GM23248 (cell line): ENCODE measurements around the gene DUSP1. TPM values are rescaled to one million over a fixed set of nuclear protein-coding genes. Genes with fewer than 3 reads are reported as not detected.

Experiments
- DNase-seq: peaks from one replicate; pipeline ENCODE4 v3.0.0-alpha.2; 2015
- H2AFZ ChIP-seq: fragments of 200-600 bp; sonication (generic); 2 replicates; pipeline ENCODE4 v1.6.1; 2016; ENCODE audit warnings: antibody characterized with exemption
- H3F3A ChIP-seq: fragments of 200-600 bp; sonication (generic); 2 replicates; pipeline ENCODE4 v1.6.1; 2016; ENCODE audit warnings: mild to moderate bottlenecking, antibody characterized with exemption, mixed run types; ENCODE audit not compliant: insufficient read depth
- H3K27ac ChIP-seq: fragments of 200-600 bp; sonication (generic); 2 replicates; pipeline ENCODE4 v1.5.1; 2016; ENCODE audit warnings: mild to moderate bottlenecking
- H3K27me3 ChIP-seq: fragments of 200-600 bp; sonication (generic); replicated peaks from 2 replicates; pipeline ENCODE4 v1.6.1; 2016; ENCODE audit warnings: mild to moderate bottlenecking; ENCODE audit not compliant: insufficient read depth
- H3K36me3 ChIP-seq: fragments of 200-600 bp; sonication (generic); 2 replicates; pipeline ENCODE4 v1.6.1; 2016; ENCODE audit warnings: low read depth, mild to moderate bottlenecking
- H3K4me1 ChIP-seq: fragments of 200-600 bp; sonication (generic); 2 replicates; pipeline ENCODE4 v1.6.1; 2016; ENCODE audit warnings: mild to moderate bottlenecking; ENCODE audit not compliant: insufficient read depth
- H3K4me2 ChIP-seq: fragments of 200-600 bp; sonication (generic); one replicate; pipeline ENCODE4 v1.6.1; 2016; ENCODE audit warnings: mild to moderate bottlenecking; ENCODE audit not compliant: unreplicated experiment
- H3K4me3 ChIP-seq: fragments of 200-600 bp; sonication (generic); 2 replicates; pipeline ENCODE4 v1.5.1; 2016; ENCODE audit warnings: mild to moderate bottlenecking
- H3K79me2 ChIP-seq: fragments of 200-600 bp; sonication (generic); 2 replicates; pipeline ENCODE4 v1.6.1; 2016; ENCODE audit warnings: mild to moderate bottlenecking; ENCODE audit not compliant: insufficient read depth
- H3K9ac ChIP-seq: fragments of 200-600 bp; sonication (generic); 2 replicates; pipeline ENCODE4 v1.6.1; 2016; ENCODE audit warnings: mild to moderate bottlenecking
- H3K9me2 ChIP-seq: fragments of 200-600 bp; sonication (generic); 2 replicates; pipeline ENCODE4 v1.6.1; 2016; ENCODE audit warnings: mixed run types, mild to moderate bottlenecking, moderate library complexity; ENCODE audit not compliant: insufficient read depth
- H3K9me3 ChIP-seq: fragments of 200-600 bp; sonication (generic); one replicate; pipeline ENCODE4 v1.6.1; 2017; ENCODE audit warnings: low read depth
- H4K20me1 ChIP-seq: fragments of 200-600 bp; sonication (generic); 2 replicates; pipeline ENCODE4 v1.6.0; 2016; ENCODE audit not compliant: insufficient read depth
- EZH2 ChIP-seq: fragments of 200-600 bp; sonication (generic); IDR thresholded peaks from 2 replicates; pipeline ENCODE4 v1.6.1; 2018; ENCODE audit warnings: antibody characterized with exemption, mild to moderate bottlenecking; ENCODE audit not compliant: insufficient read depth, poor library complexity, severe bottlenecking
- EZH2phosphoT487 ChIP-seq: fragments of 200-600 bp; sonication (generic); IDR thresholded peaks from 2 replicates; pipeline ENCODE4 v1.6.1; 2018; ENCODE audit warnings: antibody characterized with exemption, moderate library complexity, mild to moderate bottlenecking, low read depth; ENCODE audit not compliant: insufficient read depth
- WGBS, 2 experiments: methylation state at CpG; one replicate each; pipeline ENCODE4 v1.1.6; 2015 to 2017; ENCODE audit warnings: low lambda C conversion rate in 2 of 2, low coverage in 1 of 2; ENCODE audit errors: missing lambda C conversion rate in 2 of 2; 5-methylcytosine and 5-hydroxymethylcytosine counted together
- in situ Hi-C: fragments of 300-500 bp; cut with MboI; formaldehyde crosslinking; loops from 2 replicates; pipeline ENCODE4 v1.15.0; 2020
- polyA plus RNA-seq: library from polyadenylated mRNA; unstranded; fragments of >200 nt; fragmentation: Nextera tagmentation; extraction: Ambion mirVana; gene quantifications from 2 replicates; pipeline ENCODE4 v1.2.1, GENCODE V29; 2016
- total RNA-seq: library from RNA; depleted of rRNA; stranded (reverse); fragments of >200 nt; shearing (Covaris generic); gene quantifications from 2 replicates; pipeline ENCODE4 v1.2.3, GENCODE V29; 2014

The DUSP1 gene
- total and polyA plus RNA-seq, 2 experiments from 2014 or later, result 264 to 443 TPM

GRCh38 chr5:172782169-172783039, 11.4 kb upstream of the DUSP1 start:
- TF ChIP-seq EZH2, result no peak
- TF ChIP-seq EZH2phosphoT487, result no peak
- no peaks in the 10 kb centered on the region for H3K9me2 ChIP-seq
- no peak overlapping the region for H2AFZ ChIP-seq
- in situ Hi-C loops, result no loop called here
- no peaks in the 10 kb centered on the region for H4K20me1 ChIP-seq
- no peak overlapping the region for H3K27ac ChIP-seq
- no peak overlapping the region for H3K4me2 ChIP-seq
- H3K4me3 ChIP-seq, result no peak overlapping the region
- peak; percentile 81 for DNase-seq
- no peak overlapping the region for H3K9ac ChIP-seq
- H3F3A ChIP-seq, result peaks cover 29% of the 10 kb centered on the region
- peaks cover 25% of the 10 kb centered on the region for H3K4me1 ChIP-seq
- H3K9me3 ChIP-seq, result no peaks in the 10 kb centered on the region
- H3K36me3 ChIP-seq, result no peaks in the 10 kb centered on the region
- no peaks in the 10 kb centered on the region for H3K79me2 ChIP-seq
- H3K27me3 ChIP-seq, result no peaks in the 10 kb centered on the region
- WGBS, 2 experiments, result 92 to 95% methylated on average over 7 of the region's 7 CpGs

DNA sequence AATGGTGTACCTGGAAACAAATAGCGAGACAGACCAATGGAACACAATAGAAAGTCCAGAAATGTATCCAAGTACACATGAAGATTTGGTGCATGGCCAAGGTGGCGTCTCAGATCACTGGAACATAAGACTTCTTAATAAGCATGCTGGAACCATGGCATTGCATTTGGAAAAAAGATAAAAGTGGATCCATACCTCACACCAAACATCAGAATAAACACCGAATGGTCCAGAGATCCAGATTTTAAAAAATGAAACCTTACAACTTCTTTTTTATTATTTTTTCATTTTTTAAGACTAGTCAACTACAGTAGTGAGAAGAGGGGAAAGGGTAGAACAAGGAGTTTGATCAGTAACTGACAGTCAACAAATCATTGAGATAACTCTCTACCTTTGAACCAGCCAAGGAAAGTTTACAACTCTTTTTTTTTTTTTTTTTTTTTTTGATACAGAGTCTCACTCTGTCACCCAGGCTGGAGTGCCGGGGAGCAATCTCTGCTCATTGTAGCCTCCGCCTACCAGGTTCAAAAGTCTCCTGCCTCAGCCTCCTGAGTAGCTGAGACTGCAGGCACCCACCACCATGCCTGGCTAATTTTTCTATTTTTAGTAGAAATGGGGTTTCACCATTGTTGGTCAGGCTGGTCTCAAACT, 8.8 kb upstream of the DUSP1 start:
- H3K36me3 ChIP-seq, result no peaks in the 10 kb centered on the region
- in situ Hi-C loops, result loop anchor here (10.0 kb wide), 1 partner anchor 125 kb away; no protein-coding TSS in a partner anchor
- no peak overlapping the region for H3K27ac ChIP-seq
- peaks cover 50% of the 10 kb centered on the region for H3F3A ChIP-seq
- H3K9me2 ChIP-seq, result no peaks in the 10 kb centered on the region
- H3K9me3 ChIP-seq, result no peaks in the 10 kb centered on the region
- TF ChIP-seq EZH2phosphoT487, result no peak
- TF ChIP-seq EZH2, result no peak
- no peak overlapping the region for H2AFZ ChIP-seq
- no peaks in the 10 kb centered on the region for H3K79me2 ChIP-seq
- 96 to 97% methylated on average over 5 of the region's 5 CpGs for WGBS, 2 experiments
- no peak overlapping the region for H3K4me2 ChIP-seq
- H4K20me1 ChIP-seq, result no peaks in the 10 kb centered on the region
- H3K4me1 ChIP-seq, result peaks cover 47% of the 10 kb centered on the region
- no peak for DNase-seq
- no peaks in the 10 kb centered on the region for H3K27me3 ChIP-seq
- no peak overlapping the region for H3K4me3 ChIP-seq
- no peak overlapping the region for H3K9ac ChIP-seq

- no peak for TF ChIP-seq EZH2phosphoT487
- TF ChIP-seq EZH2, result no peak
- Histone ChIP-seq H4K20me1 (no peaks in the 10 kb centered on the region), H3F3A (peaks cover 67% of the 10 kb centered on the region), H3K36me3 (no peaks in the 10 kb centered on the region), H3K9me2 (no peaks in the 10 kb centered on the region), H3K4me2 (peak overlapping the region; percentile 94), H2AFZ (no peak overlapping the region), H3K27me3 (no peaks in the 10 kb centered on the region), H3K79me2 (no peaks in the 10 kb centered on the region), H3K9me3 (no peaks in the 10 kb centered on the region), H3K27ac (peak overlapping the region; percentile 100), H3K9ac (peak overlapping the region; percentile 93), H3K4me1 (peaks cover 62% of the 10 kb centered on the region), H3K4me3 (peak overlapping the region; percentile 67)
- peak; percentile 96 for DNase-seq
- in situ Hi-C loops, result loop anchor here (10.0 kb wide), 1 partner anchor 127 kb away; no protein-coding TSS in a partner anchor
- WGBS, 2 experiments, result 37 to 42% methylated on average over 12 to 13 of the region's 13 CpGs
Measured at GRCh38 chr5:172777881-172778814, 7.2 kb upstream of the DUSP1 start.

GRCh38 chr5:172776235-172776594, 5.2 kb upstream of the DUSP1 start:
- no peaks in the 10 kb centered on the region for H3K9me3 ChIP-seq
- H3K27ac ChIP-seq, result peak overlapping the region; percentile 100
- no peak for DNase-seq
- H3K4me3 ChIP-seq, result no peak overlapping the region
- no peaks in the 10 kb centered on the region for H3K36me3 ChIP-seq
- TF ChIP-seq EZH2phosphoT487 (no peak), EZH2 (no peak)
- no peak overlapping the region for H2AFZ ChIP-seq
- H3K79me2 ChIP-seq, result no peaks in the 10 kb centered on the region
- H3K9ac ChIP-seq, result peak overlapping the region; percentile 26; the same call in 1 of the 2 replicates
- H3K9me2 ChIP-seq, result no peaks in the 10 kb centered on the region
- WGBS, 2 experiments, result 77 to 85% methylated on average over 2 of the region's 2 CpGs
- H4K20me1 ChIP-seq, result no peaks in the 10 kb centered on the region
- in situ Hi-C loops, result loop anchor here (10.0 kb wide), 1 partner anchor 129 kb away; no protein-coding TSS in a partner anchor
- peaks cover 67% of the 10 kb centered on the region for H3K4me1 ChIP-seq
- H3F3A ChIP-seq, result peaks cover 60% of the 10 kb centered on the region
- no peaks in the 10 kb centered on the region for H3K27me3 ChIP-seq
- H3K4me2 ChIP-seq, result no peak overlapping the region
